ENCODE measurements around the gene EFNA2.
"Not testable (repeated sequence)": the region's sequence is repeated elsewhere in the genome, so short reads cannot be mapped to it uniquely, and the experiment has no call there.

EFNA2 gene

GRCh38 chr19:1296575-1297271 is 11.1 kb downstream of the EFNA2 start:
- H3K4me1 ChIP-seq (ENCODE audit: insufficient read depth, low read length) = no peaks in the 10 kb centered on the region
- H3K36me3 ChIP-seq (ENCODE audit: insufficient read depth, low read length) = no peaks in the 10 kb centered on the region
- no peak overlapping the region for H3K9ac ChIP-seq (ENCODE audit: low read depth, low read length)
- peaks cover 7% of the 10 kb centered on the region for H3K27me3 ChIP-seq (ENCODE audit: insufficient read depth, low read length)
- no peak overlapping the region for H3K27ac ChIP-seq (ENCODE audit: low read depth, low read length)
- WGBS = 95% methylated on average over 24 of the region's 24 CpGs
- no peaks in the 10 kb centered on the region for H3K9me3 ChIP-seq (ENCODE audit: insufficient read depth, low read depth, low read length)
- H3K4me3 ChIP-seq (ENCODE audit: low read length) = no peak overlapping the region

- H3K9ac ChIP-seq (ENCODE audit: low read depth, low read length) = no peak overlapping the region
- H3K9me3 ChIP-seq (ENCODE audit: insufficient read depth, low read depth, low read length) = no peaks in the 10 kb centered on the region
- WGBS = 86% methylated on average over 8 of the region's 8 CpGs
- no peak overlapping the region for H3K4me3 ChIP-seq (ENCODE audit: low read length)
- no peaks in the 10 kb centered on the region for H3K36me3 ChIP-seq (ENCODE audit: insufficient read depth, low read length)
- peaks cover 7% of the 10 kb centered on the region for H3K27me3 ChIP-seq (ENCODE audit: insufficient read depth, low read length)
- no peak overlapping the region for H3K27ac ChIP-seq (ENCODE audit: low read depth, low read length)
- H3K4me1 ChIP-seq (ENCODE audit: insufficient read depth, low read length) = no peaks in the 10 kb centered on the region
These were observed 12.6 kb downstream of the EFNA2 start for GRCh38 chr19:1298235-1298634.

- Histone ChIP-seq H3K4me1 (ENCODE audit: insufficient read depth, low read length) (no peaks in the 10 kb centered on the region), H3K4me3 (ENCODE audit: low read length) (no peak overlapping the region), H3K9me3 (ENCODE audit: insufficient read depth, low read depth, low read length) (no peaks in the 10 kb centered on the region), H3K36me3 (ENCODE audit: insufficient read depth, low read length) (no peaks in the 10 kb centered on the region), H3K27me3 (ENCODE audit: insufficient read depth, low read length) (peaks cover 4% of the 10 kb centered on the region), H3K9ac (ENCODE audit: low read depth, low read length) (no peak overlapping the region), H3K27ac (ENCODE audit: low read depth, low read length) (no peak overlapping the region)
- WGBS = 90% methylated on average over 34 of the region's 34 CpGs
These were observed 14.1 kb downstream of the EFNA2 start for GRCh38 chr19:1299801-1300200.

GRCh38 chr19:1300744-1301490 is 15.2 kb downstream of the EFNA2 start:
- WGBS = 93% methylated on average over 18 of the region's 35 CpGs
- no peaks in the 10 kb centered on the region for H3K36me3 ChIP-seq (ENCODE audit: insufficient read depth, low read length)
- H3K27ac ChIP-seq (ENCODE audit: low read depth, low read length) = no peak overlapping the region
- H3K4me3 ChIP-seq (ENCODE audit: low read length) = no peak overlapping the region
- H3K4me1 ChIP-seq (ENCODE audit: insufficient read depth, low read length) = no peaks in the 10 kb centered on the region
- no peaks in the 10 kb centered on the region for H3K27me3 ChIP-seq (ENCODE audit: insufficient read depth, low read length)
- no peak overlapping the region for H3K9ac ChIP-seq (ENCODE audit: low read depth, low read length)
- no peaks in the 10 kb centered on the region for H3K9me3 ChIP-seq (ENCODE audit: insufficient read depth, low read depth, low read length)

GRCh38 chr19:1302533-1303239 is 17.0 kb downstream of the EFNA2 start:
- no peak overlapping the region for H3K27ac ChIP-seq (ENCODE audit: low read depth, low read length)
- H3K4me3 ChIP-seq (ENCODE audit: low read length) = no peak overlapping the region
- no peak overlapping the region for H3K9ac ChIP-seq (ENCODE audit: low read depth, low read length)
- H3K27me3 ChIP-seq (ENCODE audit: insufficient read depth, low read length) = no peaks in the 10 kb centered on the region
- H3K4me1 ChIP-seq (ENCODE audit: insufficient read depth, low read length) = no peaks in the 10 kb centered on the region
- H3K36me3 ChIP-seq (ENCODE audit: insufficient read depth, low read length) = no peaks in the 10 kb centered on the region
- no peaks in the 10 kb centered on the region for H3K9me3 ChIP-seq (ENCODE audit: insufficient read depth, low read depth, low read length)
- 90% methylated on average over 36 of the region's 36 CpGs for WGBS

- Histone ChIP-seq H3K9ac (ENCODE audit: low read depth, low read length) (no peak overlapping the region), H3K36me3 (ENCODE audit: insufficient read depth, low read length) (no peaks in the 10 kb centered on the region), H3K4me3 (ENCODE audit: low read length) (no peak overlapping the region), H3K27ac (ENCODE audit: low read depth, low read length) (no peak overlapping the region), H3K4me1 (ENCODE audit: insufficient read depth, low read length) (no peaks in the 10 kb centered on the region), H3K9me3 (ENCODE audit: insufficient read depth, low read depth, low read length) (no peaks in the 10 kb centered on the region), H3K27me3 (ENCODE audit: insufficient read depth, low read length) (no peaks in the 10 kb centered on the region)
- WGBS = 93% methylated on average over 28 of the region's 28 CpGs
These were observed 18.7 kb downstream of the EFNA2 start for GRCh38 chr19:1304197-1304924.

GRCh38 chr19:1305354-1305753 is 19.7 kb downstream of the EFNA2 start:
- H3K27me3 ChIP-seq (ENCODE audit: insufficient read depth, low read length); H3K36me3 ChIP-seq (ENCODE audit: insufficient read depth, low read length); H3K9me3 ChIP-seq (ENCODE audit: insufficient read depth, low read depth, low read length); H3K4me3 ChIP-seq (ENCODE audit: low read length); H3K27ac ChIP-seq (ENCODE audit: low read depth, low read length); H3K9ac ChIP-seq (ENCODE audit: low read depth, low read length); H3K4me1 ChIP-seq (ENCODE audit: insufficient read depth, low read length): not testable (repeated sequence)
- 96% methylated on average over 9 of the region's 9 CpGs for WGBS

GRCh38 chr19:1307320-1307719 is 21.6 kb downstream of the EFNA2 start:
- Histone ChIP-seq H3K36me3 (ENCODE audit: insufficient read depth, low read length) (no peaks in the 10 kb centered on the region), H3K9ac (ENCODE audit: low read depth, low read length) (no peak overlapping the region), H3K4me1 (ENCODE audit: insufficient read depth, low read length) (no peaks in the 10 kb centered on the region), H3K27me3 (ENCODE audit: insufficient read depth, low read length) (no peaks in the 10 kb centered on the region), H3K9me3 (ENCODE audit: insufficient read depth, low read depth, low read length) (no peaks in the 10 kb centered on the region), H3K4me3 (ENCODE audit: low read length) (no peak overlapping the region), H3K27ac (ENCODE audit: low read depth, low read length) (no peak overlapping the region)
- WGBS = 93% methylated on average over 38 of the region's 38 CpGs

GRCh38 chr19:1307755-1308303 is 22.2 kb downstream of the EFNA2 start:
- Histone ChIP-seq H3K36me3 (ENCODE audit: insufficient read depth, low read length) (no peaks in the 10 kb centered on the region), H3K27ac (ENCODE audit: low read depth, low read length) (no peak overlapping the region), H3K27me3 (ENCODE audit: insufficient read depth, low read length) (no peaks in the 10 kb centered on the region), H3K4me3 (ENCODE audit: low read length) (no peak overlapping the region), H3K4me1 (ENCODE audit: insufficient read depth, low read length) (no peaks in the 10 kb centered on the region), H3K9me3 (ENCODE audit: insufficient read depth, low read depth, low read length) (no peaks in the 10 kb centered on the region), H3K9ac (ENCODE audit: low read depth, low read length) (no peak overlapping the region)
- 93% methylated on average over 20 of the region's 20 CpGs for WGBS

- 73% methylated on average over 11 of the region's 11 CpGs for WGBS
- no peak overlapping the region for H3K4me3 ChIP-seq (ENCODE audit: low read length)
- H3K4me1 ChIP-seq (ENCODE audit: insufficient read depth, low read length) = no peaks in the 10 kb centered on the region
- no peaks in the 10 kb centered on the region for H3K36me3 ChIP-seq (ENCODE audit: insufficient read depth, low read length)
- H3K9ac ChIP-seq (ENCODE audit: low read depth, low read length) = no peak overlapping the region
- no peaks in the 10 kb centered on the region for H3K27me3 ChIP-seq (ENCODE audit: insufficient read depth, low read length)
- H3K27ac ChIP-seq (ENCODE audit: low read depth, low read length) = no peak overlapping the region
- H3K9me3 ChIP-seq (ENCODE audit: insufficient read depth, low read depth, low read length) = no peaks in the 10 kb centered on the region
These were observed 23.0 kb downstream of the EFNA2 start for GRCh38 chr19:1308718-1309117.

Data from HUES64 (cell line).